Measurements from ENCODE around the gene GM2A.
A peak's percentile ranks its signal among the peaks of the same experiment; 100 is the strongest.

Gene GM2A

GRCh38 chr5:151318850-151319732 lies 66.1 kb downstream of the GM2A start:
- Mint-ChIP-seq H3K27ac (no peak overlapping the region), H3K4me3 (no peak overlapping the region), H3K27me3 (ENCODE audit: low read depth, poor library complexity) (peaks cover 10% of the 10 kb centered on the region), H3K36me3 (ENCODE audit: low read depth) (no peaks in the 10 kb centered on the region), H3K9me3 (no peaks in the 10 kb centered on the region), H3K4me1 (peaks cover 25% of the 10 kb centered on the region)
- TF ChIP-seq CTCF (IDR thresholded peaks at IDR 0.05): peak; percentile 17
- peak; percentile 10 for DNase-seq
